ENCODE results near the gene COPA.

Gene COPA

DNA sequence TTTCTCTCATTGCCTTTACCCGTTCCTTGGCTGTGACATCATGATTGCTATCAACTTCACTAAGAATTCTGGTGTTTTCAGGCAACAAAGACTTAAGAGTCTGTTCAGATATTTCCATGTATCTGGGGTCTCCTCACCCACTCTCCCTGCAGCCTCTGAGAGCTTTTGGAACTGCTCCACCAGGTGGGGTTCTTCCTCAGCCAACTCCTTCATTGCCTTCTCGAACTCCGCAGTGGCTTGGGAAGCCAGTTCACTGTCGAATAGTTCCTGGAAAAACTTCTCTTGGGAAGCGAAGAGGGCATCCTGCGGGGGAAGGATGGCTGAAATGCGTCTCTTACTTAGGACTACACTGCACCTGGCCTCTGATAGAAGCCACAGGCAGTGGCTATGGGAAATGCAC lies 60.2 kb downstream of the COPA start:
- Histone ChIP-seq H3K27ac (ENCODE audit: low read depth, low read length) (no peak overlapping the region), H3K9me3 (ENCODE audit: insufficient read depth, low read length) (no peaks in the 10 kb centered on the region), H3K27me3 (ENCODE audit: low read length) (no peaks in the 10 kb centered on the region), H3K36me3 (ENCODE audit: low read length) (peaks cover 7% of the 10 kb centered on the region; the same call in 1 of the 2 replicates), H3K9ac (ENCODE audit: low read length) (no peak overlapping the region), H3K4me2 (ENCODE audit: low read depth, low read length, poor library complexity, severe bottlenecking) (no peak overlapping the region), H3K9me2 (replicated peaks; ENCODE audit: insufficient read depth, low read length) (no peaks in the 10 kb centered on the region), H3K4me3 (ENCODE audit: insufficient read depth, low read length, poor library complexity, severe bottlenecking) (no peak overlapping the region), H3F3A (ENCODE audit: insufficient read depth) (peaks cover 8% of the 10 kb centered on the region; the same call in 1 of the 2 replicates), H4K20me1 (ENCODE audit: low read depth, low read length) (no peaks in the 10 kb centered on the region), H3K79me2 (ENCODE audit: insufficient read depth, low read length) (peaks cover 6% of the 10 kb centered on the region; the same call in 1 of the 2 replicates), H2AFZ (ENCODE audit: low read depth, low read length, severe bottlenecking) (no peak overlapping the region)
- TF ChIP-seq EZH2phosphoT487 (conservative IDR thresholded peaks at IDR 0.05; ENCODE audit: low read length), result no peak
- TF ChIP-seq, protein P1, sequence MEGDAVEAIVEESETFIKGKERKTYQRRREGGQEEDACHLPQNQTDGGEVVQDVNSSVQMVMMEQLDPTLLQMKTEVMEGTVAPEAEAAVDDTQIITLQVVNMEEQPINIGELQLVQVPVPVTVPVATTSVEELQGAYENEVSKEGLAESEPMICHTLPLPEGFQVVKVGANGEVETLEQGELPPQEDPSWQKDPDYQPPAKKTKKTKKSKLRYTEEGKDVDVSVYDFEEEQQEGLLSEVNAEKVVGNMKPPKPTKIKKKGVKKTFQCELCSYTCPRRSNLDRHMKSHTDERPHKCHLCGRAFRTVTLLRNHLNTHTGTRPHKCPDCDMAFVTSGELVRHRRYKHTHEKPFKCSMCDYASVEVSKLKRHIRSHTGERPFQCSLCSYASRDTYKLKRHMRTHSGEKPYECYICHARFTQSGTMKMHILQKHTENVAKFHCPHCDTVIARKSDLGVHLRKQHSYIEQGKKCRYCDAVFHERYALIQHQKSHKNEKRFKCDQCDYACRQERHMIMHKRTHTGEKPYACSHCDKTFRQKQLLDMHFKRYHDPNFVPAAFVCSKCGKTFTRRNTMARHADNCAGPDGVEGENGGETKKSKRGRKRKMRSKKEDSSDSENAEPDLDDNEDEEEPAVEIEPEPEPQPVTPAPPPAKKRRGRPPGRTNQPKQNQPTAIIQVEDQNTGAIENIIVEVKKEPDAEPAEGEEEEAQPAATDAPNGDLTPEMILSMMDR (IDR thresholded peaks at IDR 0.05; ENCODE audit: insufficient read depth, low read length, poor library complexity, severe bottlenecking), result no peak

GRCh38 chr1:160277987-160278386 lies 65.1 kb downstream of the COPA start:
- H3K4me2 ChIP-seq (ENCODE audit: low read depth, low read length, poor library complexity, severe bottlenecking), result no peak overlapping the region
- no peaks in the 10 kb centered on the region for H3K9me2 ChIP-seq (replicated peaks; ENCODE audit: insufficient read depth, low read length)
- H3K4me3 ChIP-seq (ENCODE audit: insufficient read depth, low read length, poor library complexity, severe bottlenecking), result no peak overlapping the region
- H3K36me3 ChIP-seq (ENCODE audit: low read length), result peaks cover 12% of the 10 kb centered on the region; the same call in 1 of the 2 replicates
- H3K9ac ChIP-seq (ENCODE audit: low read length), result no peak overlapping the region
- no peaks in the 10 kb centered on the region for H4K20me1 ChIP-seq (ENCODE audit: low read depth, low read length)
- TF ChIP-seq EZH2phosphoT487 (conservative IDR thresholded peaks at IDR 0.05; ENCODE audit: low read length), result no peak
- TF ChIP-seq, protein P1 (IDR thresholded peaks at IDR 0.05; ENCODE audit: insufficient read depth, low read length, poor library complexity, severe bottlenecking), result no peak
- H3K9me3 ChIP-seq (ENCODE audit: insufficient read depth, low read length), result no peaks in the 10 kb centered on the region
- H3F3A ChIP-seq (ENCODE audit: insufficient read depth), result no peaks in the 10 kb centered on the region
- H3K27ac ChIP-seq (ENCODE audit: low read depth, low read length), result no peak overlapping the region
- no peaks in the 10 kb centered on the region for H3K79me2 ChIP-seq (ENCODE audit: insufficient read depth, low read length)
- no peaks in the 10 kb centered on the region for H3K27me3 ChIP-seq (ENCODE audit: low read length)
- H2AFZ ChIP-seq (ENCODE audit: low read depth, low read length, severe bottlenecking), result no peak overlapping the region

- H3K27ac ChIP-seq (ENCODE audit: low read depth, low read length), result no peak overlapping the region
- no peaks in the 10 kb centered on the region for H3K9me2 ChIP-seq (replicated peaks; ENCODE audit: insufficient read depth, low read length)
- no peak overlapping the region for H3K9ac ChIP-seq (ENCODE audit: low read length)
- H4K20me1 ChIP-seq (ENCODE audit: low read depth, low read length), result no peaks in the 10 kb centered on the region
- H3K4me2 ChIP-seq (ENCODE audit: low read depth, low read length, poor library complexity, severe bottlenecking), result no peak overlapping the region
- no peaks in the 10 kb centered on the region for H3K27me3 ChIP-seq (ENCODE audit: low read length)
- H3F3A ChIP-seq (ENCODE audit: insufficient read depth), result no peaks in the 10 kb centered on the region
- H2AFZ ChIP-seq (ENCODE audit: low read depth, low read length, severe bottlenecking), result no peak overlapping the region
- TF ChIP-seq EZH2phosphoT487 (conservative IDR thresholded peaks at IDR 0.05; ENCODE audit: low read length), result no peak
- TF ChIP-seq, protein P1 (IDR thresholded peaks at IDR 0.05; ENCODE audit: insufficient read depth, low read length, poor library complexity, severe bottlenecking), result no peak
- no peaks in the 10 kb centered on the region for H3K79me2 ChIP-seq (ENCODE audit: insufficient read depth, low read length)
- H3K4me3 ChIP-seq (ENCODE audit: insufficient read depth, low read length, poor library complexity, severe bottlenecking), result no peak overlapping the region
- peaks cover 12% of the 10 kb centered on the region; the same call in 1 of the 2 replicates for H3K36me3 ChIP-seq (ENCODE audit: low read length)
- no peaks in the 10 kb centered on the region for H3K9me3 ChIP-seq (ENCODE audit: insufficient read depth, low read length)
Measured at GRCh38 chr1:160277330-160277729, 65.7 kb downstream of the COPA start.
